Measurements from ENCODE around the gene RAB44.

The RAB44 gene

DNA sequence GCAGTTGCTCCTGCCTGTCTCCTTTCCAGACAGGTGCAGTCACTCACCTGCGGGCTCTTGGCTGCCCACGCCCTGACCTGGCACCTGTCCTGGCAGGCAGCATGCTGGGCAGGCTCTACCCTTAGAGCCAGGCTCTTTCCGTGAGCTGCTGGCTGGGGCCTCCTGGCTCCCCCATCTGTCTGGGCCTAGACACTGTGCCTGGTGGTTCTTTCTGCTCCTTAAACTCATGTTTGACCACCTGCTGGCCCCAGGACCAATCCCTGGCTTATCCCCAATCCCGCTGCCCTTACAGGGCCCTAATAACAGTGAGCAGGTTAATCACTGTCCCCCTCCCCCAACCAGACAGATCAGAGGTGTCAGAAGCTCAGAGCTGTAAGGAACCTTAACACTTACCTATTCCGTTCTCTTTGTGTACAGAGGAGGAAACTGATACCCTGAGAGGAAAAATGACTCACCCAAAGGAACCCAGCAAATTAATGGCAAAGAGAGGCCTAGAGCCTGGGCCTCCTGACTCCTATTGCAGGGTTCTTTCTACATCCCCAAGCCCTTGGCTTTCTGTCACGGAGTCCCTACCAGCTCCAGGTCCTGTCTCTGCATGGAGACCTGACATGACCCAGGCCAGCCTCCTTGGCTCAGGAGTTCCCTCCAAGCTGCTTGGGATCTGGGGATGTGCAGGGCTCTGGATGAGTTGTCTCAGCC is 54.7 kb downstream of the RAB44 start:
- DNase-seq (ENCODE audit: low read depth in 3 of 3) = no peak

DNA sequence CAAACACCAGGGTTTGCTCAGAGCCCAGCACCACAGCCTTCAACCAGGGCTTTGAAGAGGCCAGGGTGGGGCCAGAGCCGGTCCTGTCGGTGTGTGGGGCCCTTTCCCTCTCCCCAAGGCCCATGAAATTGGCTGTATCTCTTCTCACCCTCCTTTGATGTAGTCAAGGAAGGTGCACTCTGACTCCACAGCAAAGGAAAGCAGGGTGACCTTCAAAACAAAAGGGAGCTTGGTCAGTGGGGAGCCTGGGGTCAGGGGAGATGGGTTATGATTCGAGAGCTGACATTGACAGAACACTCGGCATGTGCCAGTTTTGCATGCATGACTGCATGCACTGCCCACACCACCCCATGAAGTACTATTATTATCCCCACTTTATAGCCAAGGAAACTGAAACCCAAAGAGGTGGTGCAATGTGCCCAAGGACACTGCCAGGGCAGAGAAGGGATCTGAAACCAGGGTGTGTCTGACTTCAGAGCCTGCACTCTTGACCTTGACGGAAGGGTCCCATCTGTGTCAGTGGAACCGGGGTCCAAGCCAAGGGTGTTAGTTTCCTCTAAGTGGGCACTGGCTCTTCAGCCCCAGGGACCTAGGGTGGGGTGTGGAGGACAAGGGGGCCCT is 55.4 kb downstream of the RAB44 start:
- no peak for DNase-seq (ENCODE audit: low read depth in 3 of 3)

DNA sequence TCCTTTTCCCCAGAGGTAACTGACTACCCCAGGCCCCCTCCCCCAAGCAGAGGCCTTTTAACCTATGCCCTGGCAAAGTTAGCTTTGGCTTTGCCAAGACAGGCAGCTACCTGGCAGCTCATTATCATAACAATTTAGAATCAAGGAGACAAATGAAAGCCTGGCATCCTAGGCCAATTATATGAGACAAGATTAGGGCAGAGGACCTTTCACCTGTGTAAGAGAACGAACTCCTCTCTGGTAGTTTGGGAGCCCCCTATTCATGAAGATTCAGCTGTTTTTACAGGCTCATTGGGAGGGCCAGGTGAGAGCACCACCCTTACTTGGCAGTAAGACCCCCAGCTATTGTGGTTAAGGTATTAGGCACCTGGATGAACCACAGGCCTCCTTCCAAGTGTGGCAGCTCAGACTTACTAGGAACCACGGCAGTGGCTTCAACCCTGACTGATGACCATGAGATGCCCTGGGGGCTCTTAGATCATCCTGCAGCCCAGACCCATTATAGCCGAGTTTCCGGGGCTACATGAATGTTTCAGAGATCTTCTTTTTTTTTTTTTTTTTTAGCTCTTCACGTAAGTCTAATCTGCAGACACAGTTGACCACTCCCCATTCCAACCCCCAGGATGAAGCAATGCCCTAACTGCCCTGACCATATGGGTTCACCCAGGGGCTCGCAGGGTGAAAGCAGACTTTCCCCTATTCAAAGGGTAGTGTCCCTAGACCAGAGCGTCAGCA is 56.2 kb downstream of the RAB44 start:
- no peak for DNase-seq (ENCODE audit: low read depth in 3 of 3)

DNA sequence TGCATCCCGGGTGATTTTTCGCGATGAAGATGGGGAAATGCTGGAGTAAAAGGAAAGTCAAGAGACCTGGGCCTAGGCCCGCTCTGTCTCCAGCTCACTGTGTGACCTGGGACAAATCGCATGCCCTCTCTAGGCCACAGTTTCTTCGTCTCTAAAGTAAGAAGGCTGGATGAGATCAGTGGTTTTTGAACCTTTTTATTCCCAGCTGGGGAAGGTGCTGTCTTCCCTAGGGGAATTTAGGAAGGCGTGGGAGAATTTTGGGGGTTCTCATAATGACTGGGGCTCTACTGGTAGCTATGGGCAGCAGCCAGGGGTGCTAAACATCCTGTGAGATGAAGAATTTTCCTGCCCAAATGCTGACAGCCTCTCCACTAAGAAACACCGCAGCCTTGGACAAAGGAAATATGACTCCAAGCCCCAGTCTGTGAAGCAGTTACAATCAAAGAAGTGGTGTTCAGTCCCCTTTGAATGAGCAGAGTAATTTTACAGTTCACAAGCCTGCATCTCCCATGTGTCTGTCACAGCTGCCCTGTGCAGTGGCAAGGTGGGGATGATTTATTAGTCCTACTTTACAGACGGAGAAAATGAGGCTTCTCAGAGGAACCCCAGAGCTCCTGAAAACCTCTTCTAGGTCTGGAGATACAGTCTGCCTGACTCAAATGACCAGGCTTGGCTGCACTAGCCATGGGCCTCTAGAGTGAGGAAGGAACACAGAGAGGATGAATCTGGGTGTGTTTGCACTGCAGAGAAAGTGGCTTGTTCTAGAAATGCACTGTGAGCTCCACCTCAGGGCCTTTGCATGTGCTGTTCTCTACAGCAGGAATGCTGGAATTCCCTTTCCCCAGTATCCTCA is 57.2 kb downstream of the RAB44 start:
- no peak for DNase-seq (ENCODE audit: low read depth in 3 of 3)

DNA sequence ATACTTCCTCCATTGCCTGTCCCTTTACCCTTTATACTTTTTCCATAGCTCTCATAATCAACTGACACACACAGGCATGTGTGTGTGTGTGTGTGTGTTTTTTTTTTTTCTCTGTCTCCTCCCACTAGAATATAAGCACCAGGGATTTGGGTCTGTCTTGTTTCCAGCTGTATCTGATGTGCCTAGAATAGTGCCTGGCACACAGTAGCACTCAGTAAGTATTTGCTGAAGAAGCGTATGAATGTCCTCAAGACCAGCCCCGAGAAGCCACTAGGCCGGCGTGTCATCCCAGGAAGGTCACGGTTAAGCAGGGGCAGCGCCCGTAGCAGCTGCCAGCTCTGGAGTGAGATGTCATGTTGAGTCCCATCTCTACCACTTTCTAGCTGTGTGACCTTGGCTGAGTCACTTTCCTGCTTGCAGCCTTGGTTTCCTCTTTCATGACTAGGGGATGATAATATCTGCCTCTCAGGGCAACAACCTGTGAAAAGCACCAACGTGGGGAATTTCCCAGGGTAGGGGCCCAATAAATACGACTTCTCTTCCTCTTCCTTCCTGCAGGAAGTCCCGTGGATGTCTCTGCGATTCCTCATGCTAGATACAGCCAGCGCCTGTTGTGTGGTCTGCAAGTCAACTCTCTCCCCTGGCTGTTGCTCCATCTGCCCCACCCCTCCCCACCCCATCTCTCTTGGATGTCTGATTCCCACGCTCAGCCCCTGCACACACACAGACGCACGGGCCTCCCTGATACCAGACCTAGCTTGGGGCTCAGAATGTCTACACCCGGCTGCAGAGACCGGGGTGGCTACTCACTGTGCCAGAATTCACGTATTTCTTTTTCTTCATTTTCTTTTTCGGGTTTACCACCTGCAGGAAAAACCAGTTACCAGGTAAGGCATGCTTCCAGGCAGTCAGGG is 58.1 kb downstream of the RAB44 start:
- DNase-seq (ENCODE audit: low read depth in 3 of 3) = peak; percentile 39 to 61 (median 56)

DNA sequence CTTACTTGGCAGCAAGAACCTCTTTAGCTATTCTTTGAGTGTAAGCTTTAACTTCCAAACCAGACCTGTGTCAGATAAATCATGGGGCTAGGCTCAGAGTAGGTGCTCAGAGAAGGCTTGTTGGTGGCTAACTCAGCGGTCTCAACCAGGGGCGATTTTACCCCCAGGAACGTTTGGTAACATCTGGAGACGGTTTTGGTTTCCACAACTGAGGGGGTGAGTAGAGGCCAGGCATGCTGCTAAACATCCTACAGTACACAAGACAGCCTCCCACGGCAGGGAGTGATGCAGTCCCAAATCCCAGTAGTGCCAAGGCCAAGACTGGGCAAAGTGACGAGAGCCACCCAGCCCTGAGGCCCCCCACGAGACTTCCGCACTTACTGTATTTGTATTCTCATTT is 59.2 kb downstream of the RAB44 start:
- no peak for DNase-seq (ENCODE audit: low read depth in 3 of 3)

DNA sequence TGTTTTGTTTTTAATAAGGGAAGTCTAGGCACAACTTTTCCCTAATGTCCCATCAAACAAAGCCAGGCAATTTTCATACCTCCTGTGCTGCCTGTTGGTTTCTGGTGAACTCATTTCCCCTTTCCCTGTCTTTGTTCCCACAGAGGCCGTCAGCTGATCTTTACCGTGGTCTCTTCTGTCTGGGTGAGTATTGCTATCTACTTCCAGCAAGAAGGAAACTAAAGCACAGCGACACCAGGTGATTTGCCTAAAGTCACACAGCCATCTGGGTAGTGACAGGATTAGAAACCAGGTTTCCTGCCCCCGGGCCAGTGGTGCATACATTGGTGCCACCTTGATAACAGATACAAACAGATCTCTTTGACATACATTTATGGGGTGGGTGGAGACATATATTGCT is 59.6 kb downstream of the RAB44 start:
- DNase-seq (ENCODE audit: low read depth in 3 of 3) = no peak

DNA sequence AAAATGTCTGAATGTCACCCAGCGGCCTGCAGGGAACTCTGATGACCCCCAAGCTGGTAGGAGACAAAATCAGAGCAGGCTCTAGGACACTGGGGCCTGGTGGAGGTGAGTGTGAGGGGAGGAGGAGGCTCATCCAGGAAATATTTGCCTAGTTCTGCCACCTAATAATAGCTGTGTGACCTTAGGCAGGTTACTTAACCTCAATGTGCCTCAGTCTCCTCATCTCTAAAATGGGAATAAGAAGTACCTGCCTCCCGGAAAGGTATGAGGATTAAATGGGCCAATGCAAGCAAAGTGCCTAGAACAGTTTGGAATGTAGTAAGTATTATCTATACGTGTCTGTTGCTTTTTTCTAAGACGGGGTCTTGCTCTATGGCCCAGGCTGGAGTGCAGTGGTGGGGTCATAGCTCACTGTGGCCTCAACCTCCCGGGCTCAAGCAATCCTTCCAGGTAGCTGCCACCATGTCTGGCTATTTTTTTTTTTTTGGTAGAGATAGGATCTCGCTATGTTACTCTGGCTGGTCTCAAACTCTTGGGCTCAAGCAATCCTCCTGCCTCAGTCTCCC is 60.4 kb downstream of the RAB44 start:
- DNase-seq (ENCODE audit: low read depth in 3 of 3) = no peak

DNA sequence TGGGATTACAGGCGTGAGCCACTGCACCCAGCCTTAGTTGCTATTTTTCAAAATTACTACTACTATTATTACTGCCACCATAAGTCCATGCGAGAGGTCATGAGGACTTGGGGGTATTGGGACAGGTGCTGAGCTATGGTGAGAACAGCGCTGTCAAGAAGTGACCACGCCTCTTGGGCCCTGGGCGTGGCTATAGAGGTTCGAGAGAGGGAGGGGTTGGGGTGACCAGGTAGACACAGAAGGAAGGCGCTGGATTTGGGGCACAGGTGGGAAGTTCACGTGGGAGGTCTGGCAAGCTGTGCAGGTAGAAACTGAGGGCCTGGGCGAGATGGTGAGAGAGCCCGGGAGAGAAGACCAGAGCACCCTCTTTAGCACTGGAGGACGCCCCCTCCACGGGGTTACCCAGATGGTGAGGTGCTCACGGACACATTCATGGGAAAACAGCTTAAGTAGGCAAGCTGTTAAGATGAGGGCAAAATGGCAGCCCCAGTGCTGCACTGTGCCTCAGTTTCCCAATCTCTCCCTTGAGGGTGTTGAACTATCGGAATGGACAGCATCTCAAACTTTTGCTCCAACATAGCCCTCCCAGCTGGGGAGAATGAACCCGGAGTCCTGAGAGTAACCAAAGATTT is 61.0 kb downstream of the RAB44 start:
- no peak for DNase-seq (ENCODE audit: low read depth in 3 of 3)

DNA sequence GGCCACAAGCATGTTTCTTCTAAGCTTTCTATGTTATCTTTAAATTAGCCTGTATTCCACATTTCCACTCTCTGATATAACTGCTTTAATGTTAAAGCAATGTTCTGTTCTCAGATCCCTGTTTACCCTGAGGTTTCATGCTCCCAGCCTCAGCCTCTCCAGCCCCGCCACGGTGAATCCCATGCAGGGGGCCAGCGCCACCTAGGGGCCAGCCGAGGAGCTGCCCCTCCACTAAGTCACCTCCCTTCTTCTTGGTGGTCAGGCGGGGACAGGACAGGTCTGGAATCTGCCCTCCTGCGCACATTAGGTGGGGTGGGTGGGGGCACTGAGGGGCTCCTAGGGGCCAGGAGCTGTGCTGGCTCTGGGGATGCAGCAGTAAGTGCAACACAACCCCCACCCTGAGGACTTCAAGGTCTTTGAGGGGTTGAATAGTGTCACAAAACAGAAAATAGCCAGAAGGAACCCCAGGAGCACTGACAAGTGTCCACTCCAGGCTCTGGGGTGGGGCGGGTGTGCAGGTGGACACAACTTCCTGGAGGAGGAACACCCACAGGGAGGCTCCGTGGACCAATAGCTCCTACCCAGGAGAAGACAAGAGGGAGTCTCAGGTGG is 61.6 kb downstream of the RAB44 start:
- DNase-seq (ENCODE audit: low read depth in 3 of 3) = peak; percentile 67 to 69 (median 68)

DNA sequence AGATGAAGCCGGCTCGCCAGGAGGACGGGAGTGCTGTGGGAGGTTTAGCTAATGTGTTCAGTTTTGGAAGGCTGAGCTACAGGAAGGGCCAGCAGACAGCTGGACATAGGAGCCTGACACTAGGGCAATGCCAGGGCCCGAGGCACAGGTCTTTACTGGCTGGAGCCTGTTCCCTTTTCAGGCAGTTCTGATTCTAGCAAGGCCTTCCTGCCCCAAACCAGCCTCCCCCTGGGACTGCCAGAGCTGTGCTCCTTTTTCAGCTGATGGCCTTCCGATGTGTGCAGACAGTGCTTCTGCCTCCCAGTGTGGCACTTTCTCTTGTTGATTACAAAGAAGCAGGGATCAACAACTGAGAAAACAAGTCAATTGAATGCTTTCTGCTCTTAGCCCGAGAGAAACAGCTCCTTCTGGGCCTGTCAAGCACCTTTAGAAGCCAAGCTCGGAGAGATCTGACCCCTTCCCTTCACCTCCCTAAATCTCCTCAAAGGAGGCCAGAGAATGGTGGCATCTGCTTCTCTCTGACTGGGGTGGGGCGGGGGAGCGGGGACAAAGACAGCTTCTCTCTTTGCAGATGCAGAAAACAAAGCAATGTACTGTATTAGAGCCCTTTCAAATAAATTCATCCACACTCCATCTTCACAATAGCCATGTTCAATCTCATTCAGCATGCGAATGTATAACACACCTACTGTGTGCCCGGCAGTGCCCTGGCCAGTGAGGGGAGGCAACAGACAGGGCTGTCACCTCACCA is 63.2 kb downstream of the RAB44 start:
- no peak for DNase-seq (ENCODE audit: low read depth in 3 of 3)

DNA sequence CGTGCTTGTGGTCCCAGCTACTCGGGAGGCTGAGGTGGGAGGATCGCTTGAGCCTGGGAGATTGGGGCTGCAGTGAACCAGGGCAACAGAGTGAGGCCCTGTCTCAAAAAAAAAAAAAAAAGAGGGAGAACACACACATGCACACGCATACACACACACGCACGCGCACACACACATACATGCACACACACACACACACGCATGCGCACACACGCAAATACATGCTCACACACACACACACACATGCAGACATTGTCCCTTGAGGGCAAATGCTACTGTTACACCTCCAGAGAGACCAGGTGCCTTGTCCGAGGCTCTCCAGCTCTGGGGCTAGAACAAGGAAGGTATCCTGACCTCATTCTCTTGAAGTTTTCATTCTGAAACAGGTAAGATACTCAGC is 64.5 kb downstream of the RAB44 start:
- no peak for DNase-seq (ENCODE audit: low read depth in 3 of 3)

DNA sequence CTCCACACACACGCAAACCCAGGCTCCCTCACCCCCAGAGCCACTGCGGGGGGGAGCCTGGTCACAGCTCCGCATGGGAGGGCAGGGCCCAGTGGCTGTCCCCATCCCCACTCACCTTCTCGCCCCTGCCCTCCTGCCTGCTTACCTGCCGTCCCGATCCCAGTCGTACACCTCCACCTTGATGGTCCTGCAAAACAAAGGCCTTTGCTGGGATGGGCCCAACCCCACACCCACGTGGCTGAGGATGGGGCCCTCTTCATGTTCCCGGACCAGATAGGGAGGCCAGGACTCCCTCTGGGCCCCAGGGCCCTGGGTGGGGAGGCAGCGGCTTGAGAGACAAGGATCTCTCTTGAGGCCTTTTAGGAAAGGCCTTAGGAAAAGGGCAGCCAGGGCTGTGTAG is 67.6 kb downstream of the RAB44 start:
- DNase-seq (ENCODE audit: low read depth in 3 of 3) = no peak

DNA sequence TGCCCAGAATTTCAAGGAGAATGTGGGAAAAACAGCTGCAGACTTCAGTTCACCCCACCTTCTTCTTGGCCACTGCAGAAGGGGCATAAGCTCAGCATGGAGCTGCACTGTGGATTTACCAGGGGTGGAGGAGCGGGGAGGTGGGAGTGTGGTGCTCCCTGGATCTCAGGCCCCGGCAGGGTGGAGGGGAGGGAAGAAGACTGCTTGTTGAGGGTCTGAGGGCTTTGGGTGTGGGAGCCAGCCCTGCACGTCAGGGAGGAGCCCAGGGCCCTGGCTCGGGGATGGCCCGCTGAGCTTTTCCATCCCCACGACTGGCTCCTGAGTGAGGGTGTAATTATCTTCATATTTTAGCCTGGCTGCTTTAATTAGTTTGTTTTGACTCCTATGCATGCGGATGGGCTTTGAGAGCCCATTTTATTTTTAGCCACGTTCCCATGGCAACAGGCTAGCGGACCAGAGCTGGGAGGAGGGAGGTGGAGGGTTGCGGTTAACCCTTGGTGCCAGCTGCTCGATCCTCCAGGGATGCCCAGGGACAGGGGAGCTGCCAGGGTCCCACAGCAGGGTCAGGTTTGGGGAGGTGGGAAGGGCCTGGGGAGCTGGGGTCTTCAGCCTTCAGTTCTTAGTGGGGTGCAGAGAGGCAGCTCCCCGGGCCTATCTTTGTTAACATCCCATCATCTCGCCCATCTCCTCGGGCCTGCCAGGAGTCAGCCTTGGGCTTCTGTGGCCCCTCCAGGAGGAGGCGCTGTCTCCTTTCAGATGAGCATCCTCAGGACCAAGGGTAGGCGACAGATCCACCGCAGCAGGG is 68.2 kb downstream of the RAB44 start:
- peak; percentile 60 to 72 (median 60) for DNase-seq (ENCODE audit: low read depth in 3 of 3)

DNA sequence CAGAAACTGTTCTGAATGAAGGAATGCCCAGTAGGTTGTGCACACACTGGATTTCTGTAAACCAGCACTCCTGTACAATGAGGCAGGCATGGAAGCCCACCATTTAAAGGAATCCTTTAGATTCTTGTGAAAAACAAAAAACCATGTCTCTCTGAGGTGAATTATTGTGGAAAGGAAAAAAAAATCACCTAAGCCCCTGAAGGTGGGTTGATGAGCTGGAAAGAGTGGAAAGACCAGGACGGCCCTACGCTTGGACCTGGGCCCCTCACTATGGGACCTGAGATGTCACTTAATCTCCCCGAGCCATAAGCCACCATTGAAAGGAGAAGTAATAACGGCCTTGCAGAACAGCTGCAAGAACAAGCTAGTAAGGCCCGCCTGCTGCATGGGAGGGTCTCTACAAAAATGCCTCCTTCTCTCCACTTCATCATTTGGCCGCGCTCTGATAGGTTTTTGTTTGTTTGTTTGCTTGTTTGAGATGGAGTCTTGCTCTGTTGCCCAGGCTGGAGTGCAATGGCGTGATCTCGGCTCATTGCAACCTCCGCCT is 68.8 kb downstream of the RAB44 start:
- no peak for DNase-seq (ENCODE audit: low read depth in 3 of 3)

DNA sequence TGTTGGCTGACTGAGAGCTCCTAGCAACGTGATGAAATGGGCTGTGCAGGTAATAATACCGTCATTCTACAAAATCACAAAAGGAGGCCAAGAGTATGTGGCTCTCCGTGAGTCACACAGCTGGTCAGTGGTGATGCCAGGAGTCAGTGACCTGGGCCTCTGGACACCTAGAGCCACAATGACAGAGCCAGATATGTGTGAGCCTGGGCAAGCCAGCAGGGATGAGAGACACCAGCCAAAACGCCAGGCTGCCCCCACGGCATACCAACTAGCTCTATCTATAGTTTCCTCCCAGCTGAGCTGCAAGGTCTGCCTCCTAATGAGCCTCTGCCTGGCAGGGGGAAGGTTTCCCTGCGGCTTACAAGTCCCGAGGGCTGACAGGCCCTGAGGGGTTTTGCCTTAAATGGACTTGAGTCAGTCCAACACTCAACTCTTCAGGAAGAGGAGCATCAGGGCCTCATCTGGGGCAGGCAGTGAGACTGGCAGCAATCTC is 71.6 kb downstream of the RAB44 start:
- DNase-seq (ENCODE audit: low read depth in 3 of 3) = no peak

DNA sequence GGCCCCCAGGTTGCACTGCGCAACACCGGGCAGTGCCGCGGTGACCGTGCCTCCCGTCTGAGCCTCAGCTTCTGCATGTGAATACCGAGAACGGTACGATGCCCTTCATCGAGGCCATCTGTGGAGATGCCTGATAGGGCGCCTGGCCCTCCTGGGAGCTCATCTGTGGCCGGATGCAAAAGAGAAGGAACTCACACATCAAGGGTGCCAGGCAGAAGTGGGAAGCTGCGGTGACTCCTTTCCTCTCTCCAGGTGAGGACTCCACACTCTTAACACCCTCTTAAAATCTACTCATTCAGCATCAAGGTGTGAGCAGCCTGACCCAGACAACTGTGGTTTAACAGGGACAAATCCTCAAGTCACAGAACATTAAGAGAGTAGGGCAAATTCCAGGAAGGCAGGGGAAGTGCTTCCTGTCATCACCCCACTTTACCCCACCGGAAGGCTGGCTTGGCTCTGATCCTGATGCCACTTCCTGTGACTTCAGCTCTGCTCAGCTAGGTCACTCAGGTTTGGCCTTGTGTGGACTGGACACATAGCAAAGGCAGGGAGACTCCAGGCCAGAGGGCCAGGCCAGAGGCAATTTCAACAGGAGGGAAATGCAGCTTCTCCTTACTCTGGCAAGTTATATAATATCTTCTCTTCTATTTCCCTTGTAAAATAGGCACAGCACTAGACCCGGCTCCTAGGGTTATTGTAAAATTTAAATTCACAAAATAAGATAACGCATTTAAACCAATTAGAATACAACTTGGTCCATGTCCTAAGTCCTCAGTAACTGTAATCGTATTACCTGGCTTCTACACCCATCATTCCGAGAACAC is 72.3 kb downstream of the RAB44 start:
- no peak for DNase-seq (ENCODE audit: low read depth in 3 of 3)

All from stimulated activated CD4-positive, alpha-beta T cell treated with anti-CD3 and anti-CD28 coated beads, TNF-alpha, amount 100 ng/mL, for 4 hours (primary cell).